H9 (cell line): ENCODE measurements around the gene PVR. TPM values are rescaled to one million over a fixed set of nuclear protein-coding genes. Genes with fewer than 3 reads are reported as not detected.

Experiments
- DNase-seq: peaks from one replicate; pipeline ENCODE4 v3.0.0-alpha.2; 2017
- H2AFZ ChIP-seq: one replicate; pipeline ENCODE4 v1.6.1; 2013; ENCODE audit warnings: mild to moderate bottlenecking, low read length, control low read depth, moderate library complexity
- H2AK5ac ChIP-seq: 2 replicates; pipeline ENCODE4 v1.6.1; 2013; ENCODE audit warnings: low read length, control low read depth, mixed read lengths; ENCODE audit not compliant: insufficient read length
- H2BK120ac ChIP-seq: one replicate; pipeline ENCODE4 v1.6.1; 2013; ENCODE audit warnings: low read depth, mild to moderate bottlenecking, low read length, control low read depth, inconsistent platforms; ENCODE audit not compliant: poor library complexity, severe bottlenecking
- H2BK12ac ChIP-seq: 2 replicates; pipeline ENCODE4 v1.6.1; 2013; ENCODE audit warnings: low read length, control low read depth, mixed read lengths, low read depth; ENCODE audit not compliant: insufficient read length
- H2BK15ac ChIP-seq: 2 replicates; pipeline ENCODE4 v1.6.1; 2013; ENCODE audit warnings: low read depth, low read length, control low read depth
- H2BK20ac ChIP-seq: one replicate; pipeline ENCODE4 v1.6.1; 2013; ENCODE audit warnings: low read depth, mild to moderate bottlenecking, low read length, control low read depth, inconsistent platforms; ENCODE audit not compliant: poor library complexity, severe bottlenecking
- H2BK5ac ChIP-seq: 2 replicates; pipeline ENCODE4 v1.6.1; 2013; ENCODE audit warnings: low read length, control low read depth, mixed read lengths; ENCODE audit not compliant: insufficient read length
- H3K14ac ChIP-seq: 2 replicates; pipeline ENCODE4 v1.6.1; 2013; ENCODE audit warnings: low read length, control low read depth; ENCODE audit not compliant: insufficient read depth
- H3K18ac ChIP-seq: 2 replicates; pipeline ENCODE4 v1.6.1; 2013; ENCODE audit warnings: low read depth, mild to moderate bottlenecking, mixed read lengths, low read length, control low read depth; ENCODE audit not compliant: insufficient read length
- H3K23ac ChIP-seq: 2 replicates; pipeline ENCODE4 v1.6.1; 2013; ENCODE audit warnings: low read length, control low read depth, mixed read lengths, low read depth; ENCODE audit not compliant: insufficient read length
- H3K23me2 ChIP-seq: 2 replicates; pipeline ENCODE4 v1.6.1; 2013; ENCODE audit warnings: low read depth, mild to moderate bottlenecking, mixed read lengths, low read length, control low read depth; ENCODE audit not compliant: insufficient read length, poor library complexity, severe bottlenecking
- H3K27ac ChIP-seq: 2 replicates; pipeline ENCODE4 v1.5.1; 2013; ENCODE audit warnings: low read length, control low read depth, mixed read lengths, low read depth; ENCODE audit not compliant: insufficient read length
- H3K27me3 ChIP-seq: 2 replicates; pipeline ENCODE4 v1.6.1; 2013; ENCODE audit warnings: low read length, control low read depth, inconsistent platforms; ENCODE audit not compliant: insufficient read depth
- H3K4ac ChIP-seq: 2 replicates; pipeline ENCODE4 v1.6.1; 2013; ENCODE audit warnings: low read depth, mild to moderate bottlenecking, control low read depth, inconsistent platforms, low read length, moderate library complexity
- H3K4me1 ChIP-seq: 2 replicates; pipeline ENCODE4 v1.6.1; 2013; ENCODE audit warnings: low read length, control low read depth, inconsistent platforms; ENCODE audit not compliant: insufficient read depth
- H3K4me2 ChIP-seq: 2 replicates; pipeline ENCODE4 v1.6.1; 2013; ENCODE audit warnings: low read length, control low read depth, mixed read lengths; ENCODE audit not compliant: insufficient read length, insufficient read depth
- H3K56ac ChIP-seq: 2 replicates; pipeline ENCODE4 v1.6.1; 2013; ENCODE audit warnings: low read depth, mild to moderate bottlenecking, mixed read lengths, low read length, control low read depth; ENCODE audit not compliant: insufficient read length
- H3K79me1 ChIP-seq: 2 replicates; pipeline ENCODE4 v1.6.1; 2013; ENCODE audit warnings: low read depth, mild to moderate bottlenecking, moderate library complexity, low read length, control low read depth, inconsistent platforms; ENCODE audit not compliant: insufficient read depth, poor library complexity, severe bottlenecking
- H3K79me2 ChIP-seq: 2 replicates; pipeline ENCODE4 v1.6.1; 2013; ENCODE audit warnings: low read length, control low read depth, inconsistent platforms; ENCODE audit not compliant: insufficient read depth
- H3K9ac ChIP-seq: 2 replicates; pipeline ENCODE4 v1.6.1; 2013; ENCODE audit warnings: low read length, control low read depth, mixed read lengths; ENCODE audit not compliant: insufficient read length; ENCODE audit errors: extremely low read depth
- H3K9me3 ChIP-seq: one replicate; pipeline ENCODE4 v1.6.1; 2013; ENCODE audit warnings: low read depth, low read length, inconsistent platforms; ENCODE audit not compliant: control insufficient read depth
- H3T11ph ChIP-seq: one replicate; pipeline ENCODE4 v1.6.1; 2013; ENCODE audit warnings: mild to moderate bottlenecking, low read length, control low read depth, inconsistent platforms
- H4K20me1 ChIP-seq: one replicate; pipeline ENCODE4 v1.6.1; 2013; ENCODE audit not compliant: control insufficient read depth, insufficient read length, insufficient read depth
- H4K5ac ChIP-seq: 2 replicates; pipeline ENCODE4 v1.6.1; 2013; ENCODE audit warnings: low read depth, mild to moderate bottlenecking, mixed read lengths, low read length, control low read depth; ENCODE audit not compliant: insufficient read length
- H4K8ac ChIP-seq: replicated peaks from 2 replicates; pipeline ENCODE4 v1.6.1; 2013; ENCODE audit warnings: low read length, control low read depth, mixed read lengths, low read depth; ENCODE audit not compliant: insufficient read length
- H4K91ac ChIP-seq: 2 replicates; pipeline ENCODE4 v1.6.1; 2013; ENCODE audit warnings: low read depth, mild to moderate bottlenecking, moderate library complexity, mixed read lengths, low read length, control low read depth; ENCODE audit not compliant: insufficient read length
- H3K27ac Mint-ChIP-seq, 3 experiments: 2 replicates in 2 of 3; 3 replicates in 1 of 3; pipeline ENCODE4 v1.8.0; 2020 to 2021; ENCODE audit warnings: mixed read lengths in 3 of 3, mild to moderate bottlenecking in 1 of 3, moderate library complexity in 1 of 3
- H3K27me3 Mint-ChIP-seq: 2 replicates; pipeline ENCODE4 v1.8.0; 2021; ENCODE audit warnings: low read depth, mild to moderate bottlenecking, moderate library complexity, mixed read lengths
- H3K36me3 Mint-ChIP-seq, 3 experiments: 2 replicates in 2 of 3; 3 replicates in 1 of 3; pipeline ENCODE4 v1.8.0; 2020 to 2021; ENCODE audit warnings: low read depth in 3 of 3, mixed read lengths in 3 of 3; ENCODE audit not compliant: insufficient read depth in 1 of 3
- H3K4me1 Mint-ChIP-seq, 2 experiments: 2 replicates each; pipeline ENCODE4 v1.8.0; 2020; ENCODE audit warnings: mixed read lengths in 2 of 2
- H3K4me3 Mint-ChIP-seq, 2 experiments: 2 replicates in 1 of 2; 3 replicates in 1 of 2; pipeline ENCODE4 v1.8.0; 2020 to 2021; ENCODE audit warnings: mild to moderate bottlenecking in 2 of 2, mixed read lengths in 2 of 2, moderate library complexity in 1 of 2
- H3K9me3 Mint-ChIP-seq, 2 experiments: 2 replicates in 1 of 2; 3 replicates in 1 of 2; pipeline ENCODE4 v1.8.0; 2020; ENCODE audit warnings: mild to moderate bottlenecking in 2 of 2, mixed read lengths in 2 of 2, moderate library complexity in 1 of 2
- CTCF ChIP-seq: fragments of 200-600 bp; sonication (generic); conservative IDR thresholded peaks from 3 replicates; pipeline ENCODE4 v1.8.0; 2021; ENCODE audit warnings: antibody characterized with exemption, mild to moderate bottlenecking
- WGBS: extraction: QIAGEN DNeasy Blood & Tissue Kit; methylation state at CpG from one replicate; pipeline ENCODE4 v1.1.7; 2013; ENCODE audit warnings: missing lambda C conversion rate, low lambda C conversion rate, mixed read lengths; ENCODE audit not compliant: insufficient read length; ENCODE audit errors: extremely low coverage; 5-methylcytosine and 5-hydroxymethylcytosine counted together
- total RNA-seq: library from RNA; stranded (reverse); gene quantifications from 2 replicates; pipeline ENCODE4 v1.2.1, GENCODE V29; 2021

The PVR gene
- total RNA-seq, 1 experiment from 2014 or later: 29.2 TPM

- TF ChIP-seq CTCF: no peak
- Mint-ChIP-seq H3K27me3 (no peaks in the 10 kb centered on the region), H3K4me1 (peaks cover 4 to 9% of the 10 kb centered on the region in 2 experiments), H3K27ac (no peak overlapping the region; a peak in 1 of 7 replicates), H3K36me3 (no peaks in the 10 kb centered on the region), H3K4me3 (no peak overlapping the region), H3K9me3 (no peaks in the 10 kb centered on the region)
- no peak overlapping the region for H3K27ac ChIP-seq
- H4K5ac ChIP-seq: no peak overlapping the region
- no peak overlapping the region for H3K4me2 ChIP-seq
- H4K91ac ChIP-seq: no peak overlapping the region
- H4K8ac ChIP-seq: no peak overlapping the region
- no peak overlapping the region for H2AK5ac ChIP-seq
- H3K23me2 ChIP-seq: no peaks in the 10 kb centered on the region
- H3K79me2 ChIP-seq: no peaks in the 10 kb centered on the region
- H2AFZ ChIP-seq: no peak overlapping the region
- H3K79me1 ChIP-seq: no peaks in the 10 kb centered on the region
- no peak overlapping the region for H3K18ac ChIP-seq
- WGBS: no CpG with 5 or more reads among the region's 8 CpGs
- DNase-seq: no peak
- no peak overlapping the region for H3K9ac ChIP-seq
- no peak overlapping the region for H2BK5ac ChIP-seq
- no peak overlapping the region for H2BK120ac ChIP-seq
- H2BK12ac ChIP-seq: no peak overlapping the region
- no peak overlapping the region for H2BK15ac ChIP-seq
- no peaks in the 10 kb centered on the region; the same call in 1 of the 2 replicates for H3K4me1 ChIP-seq
- H3K23ac ChIP-seq: no peak overlapping the region
- no peak overlapping the region for H3K4ac ChIP-seq
- H3T11ph ChIP-seq: no peak overlapping the region
- H3K27me3 ChIP-seq: no peaks in the 10 kb centered on the region
- no peaks in the 10 kb centered on the region for H3K9me3 ChIP-seq
- no peaks in the 10 kb centered on the region for H4K20me1 ChIP-seq
- H2BK20ac ChIP-seq: no peak overlapping the region
- H3K56ac ChIP-seq: no peak overlapping the region
- no peak overlapping the region; the same call in 1 of the 2 replicates for H3K14ac ChIP-seq
These were observed 26.4 kb upstream of the PVR start for GRCh38 chr19:44617110-44617880.
